HG03457 (cell line): Measurements from ENCODE around the gene SLC44A1.

Source experiments
- ATAC-seq: cut with Tn5 transposase; IDR thresholded peaks from one replicate; pipeline ENCODE4 v1.9.1; 2021; ENCODE audit warnings: moderate number of reproducible peaks; ENCODE audit not compliant: unreplicated experiment

SLC44A1 gene

GRCh38 chr9:105455836-105456475 is 211.5 kb downstream of the SLC44A1 start:
- ATAC-seq, result no peak

GRCh38 chr9:105457560-105458294 is 213.3 kb downstream of the SLC44A1 start:
- ATAC-seq, result no peak

GRCh38 chr9:105458404-105458803 is 214.0 kb downstream of the SLC44A1 start:
- no peak for ATAC-seq

DNA sequence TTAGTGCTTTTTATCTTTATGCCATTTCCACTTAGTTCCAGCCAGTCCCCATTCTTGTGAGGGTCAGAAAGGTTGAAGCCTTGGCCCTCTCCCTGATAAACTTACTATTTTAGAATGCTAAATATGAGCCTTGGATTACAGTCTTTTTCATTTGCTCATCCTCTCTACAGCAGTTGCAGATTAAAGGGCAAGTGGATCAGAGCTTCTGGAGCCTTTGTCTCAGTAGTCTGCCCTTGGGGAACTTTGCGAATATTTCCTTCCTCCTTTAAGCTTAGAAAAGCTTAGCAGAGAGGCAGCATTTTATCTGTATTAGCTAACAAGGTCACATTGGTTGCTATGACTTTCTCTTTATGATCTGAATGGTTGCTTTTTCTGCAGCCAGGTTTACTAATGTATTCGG is 214.9 kb downstream of the SLC44A1 start:
- no peak for ATAC-seq

DNA sequence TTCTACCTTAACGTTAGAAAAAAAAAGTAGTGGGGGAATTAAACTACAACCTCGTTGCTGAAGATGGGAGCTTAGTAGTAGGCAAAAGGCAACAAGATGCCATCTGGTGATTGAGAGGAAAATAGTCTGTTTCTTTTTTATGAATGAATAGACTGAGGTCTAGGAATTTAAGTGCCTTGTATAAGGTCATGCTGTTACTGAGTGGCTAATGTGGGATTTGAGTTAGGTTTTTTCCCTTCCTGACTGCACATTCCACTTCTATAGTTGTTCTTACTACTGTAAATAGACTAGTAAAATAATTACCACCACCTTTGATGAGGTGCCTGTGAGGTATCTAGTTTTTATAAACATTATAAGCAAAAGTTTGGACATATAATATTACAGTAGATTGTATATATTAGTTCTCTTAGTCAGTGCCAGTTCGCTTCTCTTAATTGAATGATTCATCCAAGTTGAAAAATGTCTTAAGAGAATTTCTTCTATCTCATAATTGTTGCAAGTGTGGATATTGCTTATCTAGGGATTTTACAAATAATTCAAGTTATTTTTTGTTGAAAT is 222.5 kb downstream of the SLC44A1 start:
- no peak for ATAC-seq

GRCh38 chr9:105468875-105469274 is 224.4 kb downstream of the SLC44A1 start:
- no peak for ATAC-seq

- ATAC-seq, result no peak
Observed at GRCh38 chr9:105473221-105473620, 228.8 kb downstream of the SLC44A1 start.

DNA sequence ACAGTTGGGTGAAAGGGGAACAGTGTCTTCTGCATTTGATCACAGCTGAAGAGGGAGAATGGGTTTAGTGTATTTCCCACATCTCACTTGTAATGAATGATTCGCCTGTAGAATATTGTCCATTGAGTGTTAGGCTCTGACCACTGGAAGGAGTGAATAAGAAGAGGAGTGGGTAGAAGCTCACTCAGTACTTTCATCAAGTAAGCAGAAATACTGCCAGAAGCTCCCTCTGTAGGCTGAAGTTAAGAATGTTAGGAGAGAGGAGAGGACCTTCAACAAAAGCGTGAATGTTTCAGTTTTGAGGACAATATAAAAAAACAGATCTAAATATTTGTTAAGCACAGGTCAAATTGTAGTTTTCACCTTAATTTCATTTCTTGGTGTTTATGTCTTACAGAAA is 230.9 kb downstream of the SLC44A1 start:
- no peak for ATAC-seq

- no peak for ATAC-seq
Observed at GRCh38 chr9:105479846-105480245, 235.4 kb downstream of the SLC44A1 start.

DNA sequence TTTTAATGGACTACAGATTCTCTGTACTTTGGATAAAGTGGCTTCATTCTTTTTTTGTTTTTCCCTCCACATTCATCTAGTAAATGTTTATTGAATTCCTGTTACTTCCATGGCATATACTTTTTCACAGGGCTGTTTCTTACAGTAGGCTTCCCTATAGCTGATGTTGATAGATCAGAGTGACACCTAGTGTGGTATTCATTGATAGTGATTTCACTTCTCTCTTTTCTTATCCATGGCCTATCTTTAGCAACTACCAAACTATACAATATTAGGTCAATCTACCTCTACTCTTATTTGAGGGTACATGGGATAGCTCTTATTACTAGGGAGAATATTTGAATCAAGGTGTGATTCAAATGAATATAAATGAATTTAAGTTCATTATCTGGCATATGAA is 239.2 kb downstream of the SLC44A1 start:
- ATAC-seq, result peak; percentile 54

- no peak for ATAC-seq
Observed at GRCh38 chr9:105484226-105484625, 239.8 kb downstream of the SLC44A1 start.

DNA sequence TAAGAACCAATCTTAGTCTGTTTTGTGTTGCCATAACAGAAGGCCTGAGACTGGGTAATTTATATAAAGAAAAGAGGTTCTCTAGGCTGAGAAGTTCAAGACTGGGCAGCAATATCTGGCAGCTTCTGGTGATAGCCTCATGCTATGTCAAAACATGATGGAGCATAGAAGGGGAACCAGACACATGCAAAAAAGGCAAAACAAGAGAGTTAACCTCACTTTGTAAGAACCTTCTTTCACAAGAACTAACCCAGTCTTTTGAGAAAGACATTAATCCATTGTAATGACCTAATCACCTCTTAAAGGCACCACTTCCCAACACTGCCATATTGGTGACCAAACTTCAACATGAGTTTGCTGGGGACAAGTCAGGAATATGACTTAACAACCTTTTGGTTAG is 240.7 kb downstream of the SLC44A1 start:
- ATAC-seq, result no peak
